IPS-18a (cell line): Measurements from ENCODE around the gene RRP1B.
"Not testable (repeated sequence)": the region's sequence is repeated elsewhere in the genome, so short reads cannot be mapped to it uniquely, and the experiment has no call there.

ENCODE experiments used
- H3K27ac ChIP-seq: one replicate; pipeline ENCODE4 v1.5.1; 2013; ENCODE audit warnings: low read length
- H3K27me3 ChIP-seq: one replicate; pipeline ENCODE4 v1.6.1; 2013; ENCODE audit warnings: mild to moderate bottlenecking, low read length; ENCODE audit not compliant: control insufficient read depth, insufficient read depth
- H3K36me3 ChIP-seq: one replicate; pipeline ENCODE4 v1.6.1; 2013; ENCODE audit warnings: low read depth, low read length; ENCODE audit not compliant: control insufficient read depth
- H3K4me1 ChIP-seq: one replicate; pipeline ENCODE4 v1.6.1; 2013; ENCODE audit warnings: low read depth, low read length; ENCODE audit not compliant: control insufficient read depth
- H3K4me3 ChIP-seq: one replicate; pipeline ENCODE4 v1.5.1; 2013; ENCODE audit warnings: low read length
- H3K9ac ChIP-seq: one replicate; pipeline ENCODE4 v1.6.1; 2013; ENCODE audit warnings: mild to moderate bottlenecking, low read length, moderate library complexity
- H3K9me3 ChIP-seq: one replicate; pipeline ENCODE4 v1.6.1; 2013; ENCODE audit warnings: low read depth, low read length; ENCODE audit not compliant: control insufficient read depth

RRP1B gene

GRCh38 chr21:43708745-43709381 lies 49.5 kb downstream of the RRP1B start:
- Histone ChIP-seq H3K27ac (no peak overlapping the region), H3K36me3 (no peaks in the 10 kb centered on the region), H3K4me1 (peaks cover 9% of the 10 kb centered on the region), H3K27me3 (no peaks in the 10 kb centered on the region), H3K9ac (no peak overlapping the region), H3K9me3 (no peaks in the 10 kb centered on the region), H3K4me3 (no peak overlapping the region)

GRCh38 chr21:43712268-43712942 lies 53.0 kb downstream of the RRP1B start:
- Histone ChIP-seq H3K27me3 (peaks cover 4% of the 10 kb centered on the region), H3K4me3 (no peak overlapping the region), H3K36me3 (no peaks in the 10 kb centered on the region), H3K9ac (no peak overlapping the region), H3K27ac (no peak overlapping the region), H3K9me3 (no peaks in the 10 kb centered on the region), H3K4me1 (peaks cover 9% of the 10 kb centered on the region)

DNA sequence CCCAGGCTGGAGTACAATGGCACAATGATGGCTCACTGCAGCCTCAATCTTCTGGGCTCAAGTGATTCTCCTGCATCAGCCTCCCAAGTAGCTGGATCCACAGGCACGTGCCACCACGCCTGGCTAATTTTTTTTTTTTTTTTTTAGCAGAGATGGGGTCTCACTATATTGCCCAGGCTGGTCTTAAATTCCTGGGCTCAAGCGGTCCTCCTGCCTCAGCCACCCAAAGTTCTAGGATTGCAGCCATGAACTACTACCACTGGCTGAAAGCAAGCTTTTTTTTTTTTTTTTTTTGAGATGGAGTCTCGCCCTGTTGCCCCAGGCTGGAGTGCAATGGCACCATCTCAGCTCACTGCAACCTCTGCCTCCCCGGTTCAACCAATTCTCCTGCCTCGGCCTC lies 53.8 kb downstream of the RRP1B start:
- not testable (repeated sequence) for H3K4me1 ChIP-seq, H3K27ac ChIP-seq, H3K9me3 ChIP-seq, H3K36me3 ChIP-seq, H3K27me3 ChIP-seq, H3K4me3 ChIP-seq, H3K9ac ChIP-seq

- H3K9me3 ChIP-seq, result no peaks in the 10 kb centered on the region
- no peak overlapping the region for H3K4me3 ChIP-seq
- no peaks in the 10 kb centered on the region for H3K36me3 ChIP-seq
- peaks cover 20% of the 10 kb centered on the region for H3K27me3 ChIP-seq
- H3K27ac ChIP-seq, result no peak overlapping the region
- peaks cover 15% of the 10 kb centered on the region for H3K4me1 ChIP-seq
- no peak overlapping the region for H3K9ac ChIP-seq
Measured at GRCh38 chr21:43716376-43717165, 57.2 kb downstream of the RRP1B start.

GRCh38 chr21:43717166-43717853 lies 58.0 kb downstream of the RRP1B start:
- Histone ChIP-seq H3K4me3 (no peak overlapping the region), H3K9ac (no peak overlapping the region), H3K4me1 (peaks cover 11% of the 10 kb centered on the region), H3K36me3 (no peaks in the 10 kb centered on the region), H3K27ac (no peak overlapping the region), H3K27me3 (peaks cover 20% of the 10 kb centered on the region), H3K9me3 (no peaks in the 10 kb centered on the region)

GRCh38 chr21:43717967-43718871 lies 58.9 kb downstream of the RRP1B start:
- H3K4me3 ChIP-seq, result peak overlapping the region; percentile 71
- no peaks in the 10 kb centered on the region for H3K36me3 ChIP-seq
- H3K9me3 ChIP-seq, result no peaks in the 10 kb centered on the region
- peaks cover 6% of the 10 kb centered on the region for H3K4me1 ChIP-seq
- H3K27ac ChIP-seq, result no peak overlapping the region
- peak overlapping the region; percentile 59 for H3K9ac ChIP-seq
- peaks cover 20% of the 10 kb centered on the region for H3K27me3 ChIP-seq

DNA sequence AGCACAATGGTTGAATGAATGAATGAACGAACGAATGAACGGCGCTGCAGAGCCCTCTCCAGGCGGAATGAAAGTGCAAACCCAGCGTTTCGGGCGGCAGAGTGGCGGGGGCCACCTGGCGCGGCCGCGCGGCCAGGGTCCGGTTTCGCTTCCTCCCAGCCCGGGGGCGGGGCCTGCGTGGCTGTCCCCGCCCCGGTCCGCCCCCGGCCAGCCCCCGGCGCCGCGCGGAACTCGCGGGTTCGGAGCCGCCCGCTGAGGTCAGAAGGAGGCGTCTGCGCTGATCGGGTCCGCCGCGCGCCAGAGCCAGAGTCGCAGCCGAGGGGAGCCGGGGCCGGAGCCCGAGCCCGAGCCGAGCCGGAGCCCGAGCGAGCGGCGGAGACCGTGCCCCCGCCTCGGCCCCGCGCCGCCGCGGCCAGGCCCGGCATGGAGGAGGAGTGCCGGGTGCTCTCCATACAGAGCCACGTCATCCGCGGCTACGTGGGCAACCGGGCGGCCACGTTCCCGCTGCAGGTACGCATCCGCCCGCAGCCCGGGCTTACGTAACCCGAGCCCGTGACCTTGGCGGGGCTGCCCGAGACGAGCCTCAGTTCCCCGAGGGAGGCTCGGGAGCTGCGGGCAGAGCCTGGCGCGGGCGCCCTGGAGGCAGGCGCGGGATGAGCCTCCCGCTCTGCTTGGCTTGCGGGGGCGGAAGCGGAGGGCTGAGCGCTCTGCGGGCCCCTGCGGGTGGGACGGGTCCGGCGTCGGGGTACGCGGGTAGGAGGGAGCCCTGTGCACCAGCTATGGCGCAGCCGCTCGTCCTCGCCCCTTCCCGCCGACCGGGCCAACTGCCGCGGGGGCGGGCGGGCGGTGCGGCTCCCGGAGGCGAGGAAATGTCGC lies 59.8 kb downstream of the RRP1B start, which contains the start of gene PDXK:
Gene PDXK, plus strand, starts transcription at position 258 of the 876 bp plus-strand sequence. Its CDS starts 166 bp downstream, at position 424.
- peaks cover 6% of the 10 kb centered on the region for H3K4me1 ChIP-seq

GRCh38 chr21:43719748-43720538 lies 60.6 kb downstream of the RRP1B start:
- Histone ChIP-seq H3K27me3 (peaks cover 20% of the 10 kb centered on the region), H3K4me3 (peak overlapping the region; percentile 71), H3K9me3 (no peaks in the 10 kb centered on the region), H3K36me3 (peaks cover 3% of the 10 kb centered on the region), H3K27ac (no peak overlapping the region), H3K4me1 (peaks cover 6% of the 10 kb centered on the region), H3K9ac (peak overlapping the region; percentile 57)

More for the DNA sequence above, 59.8 kb downstream of the RRP1B start, which contains the start of gene PDXK:
- Histone ChIP-seq H3K36me3 (peaks cover 3% of the 10 kb centered on the region), H3K9me3 (no peaks in the 10 kb centered on the region), H3K4me3 (peak within 1 kb of the TSS; percentile 71), H3K9ac (peak within 1 kb of the TSS; percentile 59), H3K27ac (no peak within 1 kb of the TSS), H3K27me3 (peaks cover 20% of the 10 kb centered on the region)

GRCh38 chr21:43720539-43721166 lies 61.3 kb downstream of the RRP1B start:
- H3K36me3 ChIP-seq, result peaks cover 3% of the 10 kb centered on the region
- no peaks in the 10 kb centered on the region for H3K9me3 ChIP-seq
- H3K4me1 ChIP-seq, result peaks cover 6% of the 10 kb centered on the region
- H3K27ac ChIP-seq, result no peak overlapping the region
- peak overlapping the region; percentile 71 for H3K4me3 ChIP-seq
- H3K9ac ChIP-seq, result no peak overlapping the region
- H3K27me3 ChIP-seq, result peaks cover 20% of the 10 kb centered on the region
